NCI-H146 treated with DMSO at 0.1 percent for 48 hours (cell line): ENCODE results near the gene GAS6.
"Not testable (repeated sequence)": the region's sequence is repeated elsewhere in the genome, so short reads cannot be mapped to it uniquely, and the experiment has no call there.

Experiments used
- DNase-seq: peaks from one replicate; lab custom pipeline; 2025; ENCODE audit not compliant: unreplicated experiment; lab: John Stamatoyannopoulos, UW

The GAS6 gene

GRCh38 chr13:113839536-113840204 lies 24.2 kb downstream of the GAS6 start:
- DNase-seq: no peak

DNA sequence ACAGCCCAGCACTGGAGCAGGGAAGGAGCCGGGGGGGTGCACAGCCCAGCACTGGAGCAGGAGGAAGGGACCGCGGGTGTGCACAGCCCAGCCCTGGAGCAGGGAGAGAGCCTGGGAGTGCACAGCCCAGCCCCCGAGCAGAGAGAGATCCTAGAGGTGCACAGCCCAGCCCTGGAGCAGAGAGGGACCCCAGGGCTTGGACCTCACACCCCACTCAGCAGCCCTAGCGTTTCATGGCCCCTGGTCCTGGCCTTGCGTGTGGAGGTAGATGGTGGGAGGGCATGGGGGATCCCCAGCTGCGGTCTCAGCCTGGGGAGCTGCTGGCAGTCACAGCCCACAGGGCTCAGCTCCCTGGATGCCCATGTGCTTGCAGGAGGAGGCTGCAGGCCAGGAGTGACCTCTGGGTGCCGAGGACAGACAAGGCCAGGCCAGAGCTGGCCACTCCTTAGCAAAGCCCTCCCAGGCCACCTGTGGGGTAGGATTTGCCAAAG lies 25.1 kb downstream of the GAS6 start:
- no peak for DNase-seq

GRCh38 chr13:113837560-113838355 lies 26.1 kb downstream of the GAS6 start:
- DNase-seq: no peak

- DNase-seq: no peak
These were observed 26.9 kb downstream of the GAS6 start for GRCh38 chr13:113836768-113837559.

DNA sequence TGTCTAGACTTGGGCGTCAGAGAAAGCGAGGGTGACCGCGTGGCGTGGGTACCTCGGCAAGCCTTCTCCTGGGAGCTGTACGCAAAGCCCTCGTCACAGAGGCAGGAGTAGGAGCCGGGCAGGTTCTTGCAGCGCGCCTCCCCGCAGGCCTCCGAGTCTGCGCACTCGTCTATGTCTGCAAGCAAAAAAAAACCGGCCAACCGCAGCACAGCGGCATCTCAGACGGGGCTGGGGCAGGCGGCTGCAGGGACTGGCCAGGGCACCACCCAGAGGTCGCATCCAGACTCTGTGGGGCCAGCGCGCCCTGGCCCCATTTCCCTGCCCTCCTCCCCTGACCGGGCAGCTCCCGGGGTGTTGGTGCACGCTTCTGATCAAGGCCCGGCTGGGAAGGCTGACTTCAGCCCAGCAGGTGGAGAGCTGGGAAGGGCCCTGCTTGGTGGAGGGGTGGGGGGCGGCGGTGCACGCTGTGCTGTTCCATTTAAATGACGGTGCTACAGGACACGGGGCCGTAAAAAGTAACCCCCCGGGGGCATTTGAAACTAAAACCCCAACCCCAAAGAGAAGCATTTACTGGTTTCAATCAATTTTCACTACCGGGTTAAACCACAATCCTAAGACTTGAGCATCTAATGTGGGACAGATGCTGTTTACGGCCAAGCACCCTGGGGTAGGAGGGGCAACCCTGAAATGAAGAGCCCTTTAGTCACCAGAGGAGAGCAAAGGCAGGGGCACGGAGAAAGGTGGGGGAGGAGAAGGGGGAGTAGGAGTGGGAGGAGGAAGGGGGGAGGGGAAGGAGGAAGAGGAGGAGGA lies 28.2 kb downstream of the GAS6 start:
- DNase-seq: no peak

- no peak for DNase-seq
These were observed 29.2 kb downstream of the GAS6 start for GRCh38 chr13:113834496-113835200.

- DNase-seq: not testable (repeated sequence)
These were observed 29.9 kb downstream of the GAS6 start for GRCh38 chr13:113834006-113834405.

DNA sequence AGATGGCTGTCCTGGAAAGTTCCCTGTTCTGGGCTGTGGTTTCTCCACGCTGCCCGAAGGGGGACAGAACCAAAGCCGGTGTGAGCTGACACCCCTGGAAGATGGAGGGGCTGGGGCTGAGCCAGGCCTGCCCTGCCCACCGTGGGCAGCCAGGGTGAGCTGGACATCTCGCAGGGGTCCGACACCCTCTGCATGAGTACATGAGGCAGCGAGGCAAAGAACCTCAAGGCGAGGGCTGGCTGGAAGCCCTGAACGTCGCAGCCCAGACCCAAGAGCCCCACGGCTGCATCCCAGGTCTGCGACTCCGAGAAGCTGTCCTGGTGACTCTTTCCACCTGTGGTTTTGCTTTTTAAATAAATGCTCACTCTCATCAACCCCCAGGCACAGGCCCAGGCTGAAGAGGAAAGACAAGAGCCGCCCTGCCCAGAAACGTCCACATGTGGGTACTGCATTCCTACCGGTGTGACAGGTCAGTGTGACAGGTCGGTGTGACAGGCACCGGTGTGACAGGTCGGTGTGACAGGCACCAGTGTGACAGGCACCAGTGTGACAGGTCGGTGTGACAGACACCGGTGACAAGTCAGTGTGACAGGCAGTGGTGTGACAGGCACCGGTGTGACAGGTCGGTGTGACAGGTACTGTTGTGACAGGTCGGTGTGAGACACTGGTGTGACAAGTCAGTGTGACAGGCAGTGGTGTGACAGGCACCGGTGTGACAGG lies 30.6 kb downstream of the GAS6 start:
- no peak for DNase-seq

DNA sequence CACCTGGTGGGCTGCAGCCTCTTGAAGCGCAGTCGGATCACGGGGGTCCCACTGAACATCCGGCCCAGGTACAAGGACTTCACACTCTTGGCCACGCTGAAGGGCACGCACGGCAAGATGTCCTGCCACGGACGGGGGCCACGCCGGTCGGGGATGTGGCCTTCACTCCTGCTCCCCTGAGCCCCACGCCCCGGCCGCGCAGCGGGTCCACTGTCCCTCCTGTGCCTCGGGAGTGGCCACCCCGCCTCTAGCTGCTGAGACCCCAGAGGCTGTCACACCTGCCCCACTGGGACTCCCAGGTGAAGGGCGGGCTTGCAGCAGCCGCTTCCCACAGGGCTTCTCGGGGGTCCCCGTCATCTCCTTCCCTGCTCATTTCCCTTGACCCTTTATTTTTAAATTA lies 31.2 kb downstream of the GAS6 start:
- no peak for DNase-seq

DNA sequence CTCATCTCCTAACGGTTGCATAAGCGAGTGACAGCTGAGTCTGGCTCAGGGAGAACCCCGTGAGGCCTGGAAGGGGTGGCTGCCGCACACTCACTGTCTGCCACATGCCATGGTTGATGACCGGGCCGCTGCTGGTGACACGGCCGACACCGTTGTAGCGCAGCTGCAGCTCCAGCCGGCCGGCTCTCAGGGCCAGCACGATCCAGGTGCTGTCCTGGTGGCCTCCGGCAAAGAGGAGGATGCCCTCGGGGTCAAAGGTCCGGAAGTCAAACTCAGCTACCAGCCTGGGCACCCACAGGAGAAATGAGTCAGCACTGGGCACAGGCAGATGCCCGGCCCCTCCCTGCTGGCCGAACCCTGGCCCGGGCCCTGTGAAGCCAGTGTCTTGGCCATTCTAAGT lies 31.7 kb downstream of the GAS6 start:
- DNase-seq: no peak

GRCh38 chr13:113831061-113831460 lies 32.8 kb downstream of the GAS6 start:
- no peak for DNase-seq

- DNase-seq: peak; percentile 85
These were observed 33.4 kb downstream of the GAS6 start for GRCh38 chr13:113830426-113830950.

DNA sequence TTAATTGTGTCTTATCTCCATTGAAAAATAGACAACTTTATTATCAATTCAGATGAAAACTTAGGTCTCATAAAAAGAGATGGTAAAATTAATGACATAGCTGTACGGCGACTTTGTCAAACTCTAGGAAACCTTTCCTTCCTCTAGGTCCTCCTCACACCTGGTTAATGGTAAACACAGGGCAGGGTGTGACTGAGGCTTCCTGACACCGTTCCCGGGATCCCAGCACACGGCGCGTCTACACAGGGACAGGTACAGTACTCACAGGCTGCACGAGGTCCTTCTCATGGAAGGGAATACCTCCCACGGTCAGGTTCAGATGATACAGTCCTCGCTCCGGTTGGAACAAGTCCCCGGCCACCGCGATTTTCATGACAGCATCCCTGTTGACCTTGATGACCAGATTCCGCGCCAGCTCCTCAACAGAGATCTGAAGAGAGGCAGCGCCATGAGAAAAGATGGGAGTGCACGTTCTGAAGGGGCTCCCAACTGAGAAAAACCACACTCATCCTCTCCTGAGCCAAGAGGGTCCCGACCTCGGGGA lies 35.5 kb downstream of the GAS6 start:
- no peak for DNase-seq

DNA sequence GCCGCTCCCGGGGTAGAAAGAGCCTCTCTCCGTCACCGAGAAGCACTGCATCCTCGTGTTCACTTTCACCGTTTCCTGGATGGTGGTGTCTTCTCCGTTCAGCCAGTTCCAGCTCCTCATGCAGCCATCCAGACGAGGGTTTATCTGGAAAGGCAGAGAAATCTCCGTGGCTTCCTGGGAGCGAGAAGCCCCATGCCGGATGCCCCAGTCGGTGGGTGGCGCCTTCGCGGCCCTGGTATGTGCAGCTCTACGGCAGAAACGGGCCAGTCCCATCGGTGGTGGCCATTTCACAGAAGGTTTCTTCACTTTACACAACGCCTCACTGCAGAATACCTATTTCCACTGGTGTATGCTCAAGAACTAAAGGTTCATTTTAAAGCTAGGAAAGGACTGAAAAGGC lies 36.9 kb downstream of the GAS6 start:
- DNase-seq: no peak

GRCh38 chr13:113826446-113826845 lies 37.4 kb downstream of the GAS6 start:
- not testable (repeated sequence) for DNase-seq

DNA sequence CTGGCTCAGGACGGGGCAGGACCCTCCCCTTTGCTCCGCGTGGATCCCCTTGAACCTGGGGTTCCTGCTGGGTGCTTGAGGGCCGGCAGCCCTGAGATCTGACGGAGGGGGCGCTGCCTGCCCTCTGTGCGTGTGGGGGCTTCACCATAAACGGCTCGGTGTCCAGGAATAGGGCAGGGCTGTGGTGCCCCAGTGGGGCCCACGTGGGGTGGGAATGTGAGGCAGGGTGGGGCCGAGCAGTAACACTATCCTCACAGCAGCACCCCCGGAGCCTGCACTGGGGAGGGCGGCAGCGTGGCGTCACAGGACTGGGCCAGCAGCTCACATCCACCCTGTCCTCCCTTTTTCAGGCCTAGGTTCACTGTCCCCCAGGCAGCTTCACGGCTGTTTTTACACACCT lies 38.0 kb downstream of the GAS6 start:
- no peak for DNase-seq

DNA sequence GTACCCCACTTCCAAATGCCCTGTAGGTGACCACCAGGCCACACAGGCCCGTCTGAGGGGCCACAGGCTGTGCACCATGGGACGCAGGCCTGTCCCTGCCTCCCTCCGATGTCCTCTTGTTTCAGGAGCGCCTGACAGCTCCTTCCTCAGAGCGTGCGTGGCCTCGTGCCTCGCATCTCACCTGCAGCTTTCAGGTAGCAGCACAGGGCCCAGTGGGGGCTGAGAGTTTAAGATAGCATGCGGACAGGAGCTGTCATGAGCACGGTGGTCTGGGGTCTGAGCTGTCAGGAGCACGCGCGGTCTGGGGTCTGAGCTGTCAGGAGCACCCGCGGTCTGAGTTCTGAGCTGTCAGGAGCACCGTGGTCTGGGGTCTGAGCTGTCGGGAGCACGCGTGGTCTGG lies 40.1 kb downstream of the GAS6 start:
- DNase-seq: no peak

DNA sequence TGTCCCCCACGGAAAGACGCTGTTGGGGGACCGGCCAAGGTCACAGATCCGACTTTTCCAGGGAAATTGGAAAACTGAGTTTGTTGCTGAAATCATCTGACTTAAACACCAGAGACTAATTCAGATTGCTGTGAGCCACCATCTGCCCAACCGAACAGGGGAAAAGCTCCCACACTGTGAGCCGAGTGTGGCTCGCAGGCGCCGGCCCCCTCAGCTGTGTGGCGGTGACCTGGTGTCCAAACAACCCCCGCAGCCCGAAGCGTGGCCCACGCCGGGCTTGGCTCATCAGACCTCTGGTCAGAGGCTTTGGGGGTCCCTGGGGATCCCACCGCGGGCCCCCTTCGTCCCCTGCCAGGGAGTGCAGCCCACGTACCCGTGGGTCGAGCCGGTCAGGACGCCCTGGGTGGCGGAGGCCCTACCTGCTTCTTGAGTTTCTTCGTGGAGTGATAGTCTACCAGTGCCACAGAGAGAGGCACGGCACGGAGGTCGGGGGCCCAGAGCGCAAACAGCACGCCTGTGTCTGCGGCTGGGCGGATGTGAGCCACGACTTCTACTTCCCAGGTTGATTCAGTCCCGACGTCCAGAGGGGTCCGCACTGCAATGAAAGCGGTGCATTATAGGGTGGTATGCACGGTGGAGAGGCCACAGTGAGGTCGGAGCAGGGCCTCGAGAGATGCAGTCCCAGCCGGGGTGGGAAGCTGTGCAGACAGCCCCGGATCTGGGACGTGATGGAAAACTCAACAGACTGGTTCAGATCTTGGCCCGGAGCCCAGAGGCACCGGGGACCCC lies 40.7 kb downstream of the GAS6 start:
- no peak for DNase-seq
